ENCODE data around the gene PEMT.
"Not testable (repeated sequence)": the region's sequence is repeated elsewhere in the genome, so short reads cannot be mapped to it uniquely, and the experiment has no call there.

PEMT gene, protein sequence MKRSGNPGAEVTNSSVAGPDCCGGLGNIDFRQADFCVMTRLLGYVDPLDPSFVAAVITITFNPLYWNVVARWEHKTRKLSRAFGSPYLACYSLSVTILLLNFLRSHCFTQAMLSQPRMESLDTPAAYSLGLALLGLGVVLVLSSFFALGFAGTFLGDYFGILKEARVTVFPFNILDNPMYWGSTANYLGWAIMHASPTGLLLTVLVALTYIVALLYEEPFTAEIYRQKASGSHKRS

GRCh38 chr17:17591355-17592298 lies at the start of gene PEMT:
Gene PEMT, minus strand, starts transcription at chr17:17591708. Its CDS starts 82 bp downstream, at chr17:17591626.
- Histone ChIP-seq H3K4me2 (peak within 1 kb of the TSS; percentile 95 to 100 (median 98)), H3K9ac (peak within 1 kb of the TSS; percentile 82 to 93 (median 88)), H3K9me3 (replicated peaks in 1 of 11) (no peaks in the 10 kb centered on the region), H4K20me1 (peaks cover 0 to 17% (median 0%) of the 10 kb centered on the region in 11 experiments; a peak in 3 of 22 replicates), H3K4me3 (peak within 1 kb of the TSS; percentile 69 to 95 (median 86)), H3K4me1 (peaks cover 26 to 58% (median 49%) of the 10 kb centered on the region in 10 experiments), H3K27ac (peak within 1 kb of the TSS; percentile 50 to 89 (median 84); a peak in 21 of 22 replicates), H3K27me3 (no peaks in the 10 kb centered on the region), H3K36me3 (no peaks in the 10 kb centered on the region)
- TF ChIP-seq Cebpa-rat (IDR thresholded peaks at IDR 0.05), result no peak

DNA sequence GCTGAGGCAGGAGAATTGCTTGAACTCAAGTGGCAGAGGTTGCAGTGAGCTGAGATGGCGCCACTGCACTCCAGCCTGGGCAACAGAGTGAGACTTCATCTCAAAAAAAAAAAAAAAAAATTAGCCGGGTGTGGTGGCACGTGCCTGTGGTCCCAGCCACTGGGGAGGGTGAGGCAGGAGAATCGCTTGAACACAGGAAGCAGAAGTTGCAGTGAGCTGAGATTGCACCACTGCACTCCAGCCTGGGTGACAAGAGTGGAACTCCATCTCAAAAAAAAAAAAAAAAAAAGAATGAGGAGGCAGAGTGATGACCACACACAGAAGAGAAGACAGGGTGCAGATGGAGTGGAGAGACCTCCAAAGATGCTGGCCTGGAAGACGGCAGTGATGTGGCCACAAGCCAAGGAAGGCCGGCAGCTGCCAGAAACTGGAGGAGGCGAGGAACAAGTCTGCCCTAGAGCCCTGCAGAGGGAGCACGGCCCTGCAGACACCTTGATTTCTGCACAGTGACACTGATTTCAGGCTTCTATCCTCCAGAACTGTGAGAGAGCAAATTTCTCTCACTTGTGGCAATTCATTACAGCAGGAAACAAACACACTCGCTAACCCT lies 48.3 kb upstream of the PEMT start:
- Histone ChIP-seq H3K27ac (peak overlapping the region in 7 of 11 experiments; percentile 7 to 57 (median 38); a peak in 8 of 22 replicates), H3K4me2 (peak overlapping the region; percentile 15 to 74 (median 57); a peak in 18 of 22 replicates), H3K9me3 (replicated peaks in 1 of 11) (peaks cover 0 to 28% (median 1%) of the 10 kb centered on the region in 11 experiments; a peak in 15 of 22 replicates), H3K4me1 (peaks cover 21 to 48% (median 39%) of the 10 kb centered on the region in 10 experiments; a peak in 19 of 20 replicates), H3K9ac (peak overlapping the region in 1 of 11 experiments; percentile 19; a peak in 2 of 22 replicates)
- H3K27me3 ChIP-seq, H3K4me3 ChIP-seq, H4K20me1 ChIP-seq, H3K36me3 ChIP-seq: not testable (repeated sequence)
- TF ChIP-seq Cebpa-rat (IDR thresholded peaks at IDR 0.05), result peak in 6 of 11 experiments; percentile 20 to 62 (median 32); a peak in 7 of 22 replicates

DNA sequence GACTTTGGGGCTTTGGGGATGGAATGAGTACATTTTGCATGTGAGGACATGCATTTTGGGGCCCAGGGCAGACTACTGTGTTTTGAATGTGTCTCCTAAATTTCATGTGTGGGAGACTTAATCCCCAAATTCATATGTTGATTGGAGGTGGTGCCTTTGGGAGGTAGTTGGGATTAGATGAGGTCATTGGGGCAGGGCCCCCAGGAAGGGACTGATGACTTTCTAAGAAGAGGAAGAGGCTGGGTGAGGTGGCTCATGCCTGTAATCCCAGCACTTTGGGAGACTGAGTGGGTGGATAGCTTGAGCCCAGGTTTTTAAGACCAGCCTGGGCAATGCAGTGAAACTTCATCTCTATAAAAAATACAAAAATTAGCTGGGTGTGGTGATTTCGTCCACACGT lies 47.0 kb upstream of the PEMT start:
- H4K20me1 ChIP-seq, result no peaks in the 10 kb centered on the region
- H3K4me2 ChIP-seq, result peak overlapping the region in 6 of 11 experiments; percentile 17 to 74 (median 42); a peak in 9 of 22 replicates
- H3K27ac ChIP-seq, result peak overlapping the region in 5 of 11 experiments; percentile 13 to 38 (median 29); a peak in 4 of 22 replicates
- no peaks in the 10 kb centered on the region for H3K36me3 ChIP-seq
- no peak for TF ChIP-seq Cebpa-rat (IDR thresholded peaks at IDR 0.05)
- H3K4me3 ChIP-seq, result no peak overlapping the region
- peaks cover 0 to 30% (median 4%) of the 10 kb centered on the region in 11 experiments; a peak in 14 of 22 replicates for H3K9me3 ChIP-seq (replicated peaks in 1 of 11)
- H3K9ac ChIP-seq, result no peak overlapping the region
- H3K4me1 ChIP-seq, result peaks cover 21 to 48% (median 39%) of the 10 kb centered on the region in 10 experiments; a peak in 19 of 20 replicates
- no peaks in the 10 kb centered on the region for H3K27me3 ChIP-seq

- TF ChIP-seq Cebpa-rat (IDR thresholded peaks at IDR 0.05), result no peak
- peaks cover 6 to 46% (median 20%) of the 10 kb centered on the region in 11 experiments; a peak in 20 of 22 replicates for H3K9me3 ChIP-seq (replicated peaks in 1 of 11)
- H3K4me3 ChIP-seq, result no peak overlapping the region
- H3K27me3 ChIP-seq, result no peaks in the 10 kb centered on the region
- H3K36me3 ChIP-seq, result no peaks in the 10 kb centered on the region
- peak overlapping the region in 8 of 11 experiments; percentile 0 to 42 (median 24); a peak in 7 of 22 replicates for H3K4me2 ChIP-seq
- H3K4me1 ChIP-seq, result peaks cover 18 to 45% (median 38%) of the 10 kb centered on the region in 10 experiments; a peak in 19 of 20 replicates
- H3K9ac ChIP-seq, result no peak overlapping the region
- H3K27ac ChIP-seq, result peak overlapping the region in 3 of 11 experiments; percentile 1 to 7 (median 6); a peak in 2 of 22 replicates
- H4K20me1 ChIP-seq, result no peaks in the 10 kb centered on the region
These were observed 44.9 kb upstream of the PEMT start for GRCh38 chr17:17636272-17636885.

GRCh38 chr17:17635537-17636271 lies 44.2 kb upstream of the PEMT start:
- not testable (repeated sequence) for H3K27me3 ChIP-seq, H3K4me3 ChIP-seq, H3K36me3 ChIP-seq, H4K20me1 ChIP-seq, H3K9ac ChIP-seq
- Histone ChIP-seq H3K9me3 (replicated peaks in 1 of 11) (peaks cover 6 to 46% (median 20%) of the 10 kb centered on the region in 11 experiments; a peak in 20 of 22 replicates), H3K27ac (peak overlapping the region in 2 of 11 experiments; percentile 1 to 6; a peak in 3 of 22 replicates), H3K4me2 (peak overlapping the region in 8 of 11 experiments; percentile 0 to 42 (median 24); a peak in 9 of 22 replicates), H3K4me1 (peaks cover 11 to 38% (median 34%) of the 10 kb centered on the region in 10 experiments; a peak in 19 of 20 replicates)

DNA sequence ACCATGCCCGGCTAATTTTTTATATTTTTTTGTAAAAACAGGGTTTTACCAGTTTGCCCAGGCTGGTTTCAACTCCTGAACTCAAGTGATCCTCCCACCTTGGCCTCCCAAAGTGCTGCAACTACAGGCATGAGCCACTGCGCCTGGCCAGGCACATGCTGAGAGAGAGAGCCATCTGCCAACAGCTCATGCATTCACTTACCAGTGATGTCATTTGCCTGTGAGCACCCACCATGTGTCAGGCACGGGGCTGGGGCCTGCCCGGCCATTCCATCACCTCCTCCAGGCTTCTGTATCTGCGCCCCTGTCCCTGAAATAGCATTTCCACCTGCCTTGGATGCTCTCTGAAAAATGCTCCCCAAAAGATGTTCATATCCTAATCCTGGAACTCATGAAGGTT lies 43.6 kb upstream of the PEMT start:
- no peak overlapping the region; a peak in 1 of 22 replicates for H3K27ac ChIP-seq
- peaks cover 6 to 46% (median 20%) of the 10 kb centered on the region in 11 experiments; a peak in 20 of 22 replicates for H3K9me3 ChIP-seq (replicated peaks in 1 of 11)
- H3K4me3 ChIP-seq, result no peak overlapping the region
- H3K4me2 ChIP-seq, result no peak overlapping the region; a peak in 1 of 22 replicates
- no peaks in the 10 kb centered on the region for H4K20me1 ChIP-seq
- H3K27me3 ChIP-seq, result no peaks in the 10 kb centered on the region
- TF ChIP-seq Cebpa-rat (IDR thresholded peaks at IDR 0.05), result no peak
- no peaks in the 10 kb centered on the region for H3K36me3 ChIP-seq
- H3K4me1 ChIP-seq, result peaks cover 5 to 32% (median 28%) of the 10 kb centered on the region in 10 experiments; a peak in 18 of 20 replicates
- no peak overlapping the region for H3K9ac ChIP-seq

- H3K4me1 ChIP-seq, result peaks cover 8 to 23% (median 16%) of the 10 kb centered on the region in 10 experiments; a peak in 18 of 20 replicates
- no peak overlapping the region for H3K4me3 ChIP-seq
- H4K20me1 ChIP-seq, result no peaks in the 10 kb centered on the region
- no peaks in the 10 kb centered on the region for H3K27me3 ChIP-seq
- H3K4me2 ChIP-seq, result no peak overlapping the region
- H3K27ac ChIP-seq, result no peak overlapping the region
- H3K36me3 ChIP-seq, result no peaks in the 10 kb centered on the region
- no peak for TF ChIP-seq Cebpa-rat (IDR thresholded peaks at IDR 0.05)
- H3K9ac ChIP-seq, result no peak overlapping the region
- peaks cover 6 to 46% (median 20%) of the 10 kb centered on the region in 11 experiments; a peak in 20 of 22 replicates for H3K9me3 ChIP-seq (replicated peaks in 1 of 11)
These were observed 41.8 kb upstream of the PEMT start for GRCh38 chr17:17633310-17633709.

- not testable (repeated sequence) for H3K27me3 ChIP-seq, H4K20me1 ChIP-seq, H3K27ac ChIP-seq, H3K4me2 ChIP-seq, H3K4me3 ChIP-seq, H3K9ac ChIP-seq, H3K36me3 ChIP-seq
- H3K4me1 ChIP-seq, result peaks cover 12 to 20% (median 18%) of the 10 kb centered on the region in 10 experiments; a peak in 18 of 20 replicates
- peaks cover 6 to 46% (median 20%) of the 10 kb centered on the region in 11 experiments; a peak in 20 of 22 replicates for H3K9me3 ChIP-seq (replicated peaks in 1 of 11)
These were observed 41.2 kb upstream of the PEMT start for GRCh38 chr17:17632690-17633089.

All from BLaER1 treated with 17β-estradiol and CSF1 and Interleukin-3, amounts not matched to agents 10 nM and 100 nM (cell line).